Measurements from ENCODE around the gene APMAP. TPM values are rescaled to one million over a fixed set of nuclear protein-coding genes. Genes with fewer than 3 reads are reported as not detected.

Gene APMAP
- total and polyA plus RNA-seq, 5 experiments from 2014 or later, result 46.0 to 234 (median 74.5) TPM

- no peaks in the 10 kb centered on the region for H3K27me3 Mint-ChIP-seq
- no peak overlapping the region for H3K4me3 Mint-ChIP-seq
- H3K36me3 Mint-ChIP-seq, result peaks cover 0 to 32% (median 22%) of the 10 kb centered on the region in 3 donors
- no peak for DNase-seq
- H3K4me1 Mint-ChIP-seq, result peaks cover 31 to 61% (median 53%) of the 10 kb centered on the region in 4 donors
- peak overlapping the region in 1 of 10 donors; percentile 52 for H3K27ac Mint-ChIP-seq
- H3K9me3 Mint-ChIP-seq, result no peaks in the 10 kb centered on the region
- POLR2A ChIA-PET, result interaction anchor here (1.9 kb wide), 1 partner anchor 24 kb away, joined by 9 read pairs; the partner anchor contains the start of gene ACSS1
- no peak for ATAC-seq
These were observed 40.8 kb upstream of the APMAP start for GRCh38 chr20:25033265-25033923.

DNA sequence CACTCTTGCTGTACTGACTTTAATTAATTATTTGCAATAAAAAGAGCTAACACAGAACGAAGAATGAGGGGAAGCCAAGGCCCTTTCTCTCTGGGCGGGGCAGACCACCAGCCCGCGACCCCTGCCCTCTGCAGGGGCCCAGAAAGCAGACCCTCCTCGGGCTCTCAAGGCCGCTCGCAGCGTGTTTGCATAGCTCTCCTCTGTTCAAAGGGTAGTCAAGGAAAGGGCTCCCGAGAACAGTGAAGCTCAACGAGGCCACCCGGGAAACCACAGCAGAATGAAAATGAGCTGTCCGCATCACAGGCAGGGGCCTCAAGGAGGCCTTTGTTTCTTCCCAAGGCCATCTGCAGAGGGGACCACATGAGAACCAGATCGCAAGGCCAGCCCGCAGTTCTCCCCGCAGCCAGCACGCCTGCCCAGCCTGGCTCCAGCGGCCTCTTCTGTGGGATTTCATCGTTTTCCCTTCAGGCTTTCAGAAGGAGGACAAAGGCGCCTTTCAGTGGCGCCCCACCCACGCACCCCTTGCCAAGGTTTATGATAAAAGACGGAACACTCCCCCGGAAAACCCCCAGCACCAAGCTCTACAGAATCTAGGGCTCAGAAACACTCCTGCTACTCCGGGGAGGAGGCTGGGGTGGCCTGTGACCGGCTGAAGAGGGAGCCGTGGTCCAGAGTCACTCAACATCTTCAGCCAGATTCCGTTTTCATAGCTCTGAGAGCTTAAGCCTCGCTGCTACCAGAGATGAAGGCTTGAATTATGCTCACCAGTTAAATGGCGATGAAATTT is 40.1 kb upstream of the APMAP start:
- POLR2A ChIA-PET, result interaction anchor here (1.9 kb wide), 1 partner anchor 25 kb away, joined by 9 read pairs; the partner anchor contains the start of gene ACSS1
- H3K27me3 Mint-ChIP-seq, result no peaks in the 10 kb centered on the region
- no peak overlapping the region for H3K27ac Mint-ChIP-seq
- H3K36me3 Mint-ChIP-seq, result peaks cover 0 to 37% (median 22%) of the 10 kb centered on the region in 3 donors
- no peaks in the 10 kb centered on the region for H3K9me3 Mint-ChIP-seq
- no peak for ATAC-seq
- DNase-seq, result no peak
- no peak overlapping the region for H3K4me3 Mint-ChIP-seq
- H3K4me1 Mint-ChIP-seq, result peaks cover 26 to 54% (median 48%) of the 10 kb centered on the region in 4 donors

- POLR2A ChIA-PET, result no interaction called here
- Mint-ChIP-seq H3K4me1 (peaks cover 27 to 54% (median 47%) of the 10 kb centered on the region in 4 donors), H3K4me3 (no peak overlapping the region), H3K9me3 (no peaks in the 10 kb centered on the region), H3K27ac (no peak overlapping the region), H3K36me3 (peaks cover 0 to 42% (median 28%) of the 10 kb centered on the region in 3 donors), H3K27me3 (no peaks in the 10 kb centered on the region)
- ATAC-seq, result no peak
- no peak for DNase-seq
These were observed 39.5 kb upstream of the APMAP start for GRCh38 chr20:25032065-25032477.

DNA sequence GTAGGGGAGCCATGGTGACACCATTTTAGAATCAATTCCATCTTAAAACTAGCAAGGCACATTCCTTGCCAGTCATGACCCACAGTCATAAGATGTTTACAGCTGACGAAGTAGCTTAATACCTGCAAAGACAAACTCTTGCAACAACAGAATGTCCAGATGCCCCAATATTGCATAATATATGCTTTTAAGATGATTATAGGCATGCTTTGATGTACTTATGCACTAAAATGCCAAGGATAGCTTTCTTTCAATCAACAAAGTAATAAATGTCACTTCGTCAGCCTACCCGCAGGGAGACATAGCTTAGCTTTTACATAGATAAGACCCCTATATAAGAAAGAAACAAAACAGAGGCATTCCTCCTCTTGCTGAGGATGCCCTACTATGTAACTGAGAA is 38.7 kb upstream of the APMAP start:
- H3K4me1 Mint-ChIP-seq, result peaks cover 22 to 48% (median 46%) of the 10 kb centered on the region in 4 donors
- DNase-seq, result no peak
- peaks cover 0 to 44% (median 29%) of the 10 kb centered on the region in 3 donors for H3K36me3 Mint-ChIP-seq
- no peak overlapping the region for H3K27ac Mint-ChIP-seq
- no peaks in the 10 kb centered on the region for H3K27me3 Mint-ChIP-seq
- no peak for ATAC-seq
- POLR2A ChIA-PET, result no interaction called here
- no peak overlapping the region for H3K4me3 Mint-ChIP-seq
- no peaks in the 10 kb centered on the region for H3K9me3 Mint-ChIP-seq

GRCh38 chr20:25030649-25031207 is 38.2 kb upstream of the APMAP start:
- Mint-ChIP-seq H3K27me3 (no peaks in the 10 kb centered on the region), H3K36me3 (peaks cover 0 to 45% (median 29%) of the 10 kb centered on the region in 3 donors), H3K4me3 (no peak overlapping the region), H3K9me3 (no peaks in the 10 kb centered on the region), H3K27ac (peak overlapping the region in 1 of 10 donors; percentile 44), H3K4me1 (peaks cover 19 to 44% (median 43%) of the 10 kb centered on the region in 4 donors)
- ATAC-seq (no peak), DNase-seq (no peak)
- POLR2A ChIA-PET, result no interaction called here

DNA sequence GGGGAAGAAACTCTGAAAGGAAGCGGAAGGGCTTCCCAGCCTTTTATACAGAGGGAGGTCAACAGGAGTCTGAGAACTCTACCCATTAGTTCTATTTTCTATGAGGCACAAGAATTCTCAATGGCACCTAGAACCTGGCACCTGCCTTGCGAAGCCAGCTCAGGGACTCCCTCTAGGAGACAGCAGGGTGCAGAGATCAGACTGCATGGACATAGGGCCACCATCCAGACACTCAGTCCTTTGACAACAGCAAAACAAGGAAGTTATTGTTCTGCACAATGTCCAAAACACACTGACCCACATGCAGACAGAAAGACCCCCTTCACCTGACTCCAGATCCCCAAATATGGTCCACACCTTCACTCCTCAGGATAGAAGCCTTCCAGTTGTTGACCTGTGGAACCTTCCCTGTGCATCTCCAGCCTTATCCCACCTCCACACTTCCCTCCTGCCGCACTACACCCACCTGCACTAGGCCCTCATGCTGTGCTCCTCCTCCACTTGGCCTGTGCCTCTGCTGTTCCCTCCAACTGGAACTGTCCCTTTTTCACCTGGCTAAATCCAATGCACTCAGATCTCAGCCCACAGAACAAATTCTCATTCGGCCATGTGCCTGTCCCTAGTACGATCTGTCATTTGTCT is 37.6 kb upstream of the APMAP start:
- no peak for DNase-seq
- no peak for ATAC-seq
- Mint-ChIP-seq H3K9me3 (no peaks in the 10 kb centered on the region), H3K27ac (peak overlapping the region in 3 of 10 donors; percentile 10 to 44 (median 30)), H3K4me1 (peaks cover 18 to 40% (median 38%) of the 10 kb centered on the region in 4 donors), H3K4me3 (no peak overlapping the region), H3K27me3 (no peaks in the 10 kb centered on the region), H3K36me3 (peaks cover 0 to 45% (median 29%) of the 10 kb centered on the region in 3 donors)
- POLR2A ChIA-PET, result no interaction called here

DNA sequence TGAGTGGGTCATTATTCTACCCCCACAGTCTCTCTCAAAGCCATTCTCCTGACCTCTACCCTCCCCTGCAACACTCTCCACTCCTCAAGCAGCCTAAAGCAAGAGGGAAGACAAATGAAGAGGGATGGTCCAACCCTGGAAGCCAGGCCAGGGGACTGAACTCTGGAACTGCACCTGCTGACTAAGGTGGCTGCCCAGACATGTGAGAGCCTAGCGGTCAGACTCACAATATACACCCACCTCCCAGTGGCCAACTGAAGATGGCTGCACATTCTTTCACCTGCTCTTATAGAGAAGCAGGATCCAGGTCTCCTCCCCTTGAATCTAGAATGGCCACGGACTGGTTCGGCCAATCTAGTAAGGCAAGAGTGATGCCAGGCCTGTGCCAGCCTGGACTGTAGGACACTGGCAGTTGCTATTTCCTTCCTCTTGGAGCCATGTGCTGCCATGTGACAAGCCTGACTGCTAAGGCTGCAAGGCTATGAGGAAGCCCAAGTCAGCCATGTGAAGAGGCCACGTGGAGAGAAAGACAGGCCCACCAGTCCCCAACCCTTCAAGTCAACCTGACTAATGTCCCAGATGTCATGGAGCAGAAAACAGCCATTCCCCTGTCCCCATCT is 33.5 kb upstream of the APMAP start:
- H3K27ac Mint-ChIP-seq, result peak overlapping the region in 1 of 10 donors; percentile 27
- no peak for ATAC-seq
- H3K4me3 Mint-ChIP-seq, result no peak overlapping the region
- no peaks in the 10 kb centered on the region for H3K9me3 Mint-ChIP-seq
- peaks cover 0 to 60% (median 31%) of the 10 kb centered on the region in 3 donors for H3K36me3 Mint-ChIP-seq
- no peak for DNase-seq
- peaks cover 23 to 43% (median 30%) of the 10 kb centered on the region in 4 donors for H3K4me1 Mint-ChIP-seq
- POLR2A ChIA-PET, result no interaction called here
- no peaks in the 10 kb centered on the region for H3K27me3 Mint-ChIP-seq

GRCh38 chr20:25025091-25025861 is 32.7 kb upstream of the APMAP start:
- no peak for ATAC-seq
- no peak for DNase-seq
- peaks cover 0 to 63% (median 32%) of the 10 kb centered on the region in 3 donors for H3K36me3 Mint-ChIP-seq
- H3K27ac Mint-ChIP-seq, result peak overlapping the region in 3 of 10 donors; percentile 43 to 46 (median 44)
- H3K9me3 Mint-ChIP-seq, result no peaks in the 10 kb centered on the region
- H3K27me3 Mint-ChIP-seq, result no peaks in the 10 kb centered on the region
- POLR2A ChIA-PET, result no interaction called here
- peaks cover 18 to 40% (median 26%) of the 10 kb centered on the region in 4 donors for H3K4me1 Mint-ChIP-seq
- H3K4me3 Mint-ChIP-seq, result no peak overlapping the region

GRCh38 chr20:25024171-25024570 is 31.6 kb upstream of the APMAP start:
- peaks cover 8 to 35% (median 22%) of the 10 kb centered on the region in 4 donors for H3K4me1 Mint-ChIP-seq
- H3K27me3 Mint-ChIP-seq, result no peaks in the 10 kb centered on the region
- H3K9me3 Mint-ChIP-seq, result no peaks in the 10 kb centered on the region
- DNase-seq (no peak), ATAC-seq (no peak)
- H3K27ac Mint-ChIP-seq, result peak overlapping the region in 4 of 10 donors; percentile 15 to 60 (median 49)
- POLR2A ChIA-PET, result interaction anchor here (0.9 kb wide), 1 partner anchor 33 kb away, joined by 3 read pairs; no protein-coding TSS in a partner anchor
- peaks cover 0 to 61% (median 25%) of the 10 kb centered on the region in 3 donors for H3K36me3 Mint-ChIP-seq
- H3K4me3 Mint-ChIP-seq, result no peak overlapping the region

DNA sequence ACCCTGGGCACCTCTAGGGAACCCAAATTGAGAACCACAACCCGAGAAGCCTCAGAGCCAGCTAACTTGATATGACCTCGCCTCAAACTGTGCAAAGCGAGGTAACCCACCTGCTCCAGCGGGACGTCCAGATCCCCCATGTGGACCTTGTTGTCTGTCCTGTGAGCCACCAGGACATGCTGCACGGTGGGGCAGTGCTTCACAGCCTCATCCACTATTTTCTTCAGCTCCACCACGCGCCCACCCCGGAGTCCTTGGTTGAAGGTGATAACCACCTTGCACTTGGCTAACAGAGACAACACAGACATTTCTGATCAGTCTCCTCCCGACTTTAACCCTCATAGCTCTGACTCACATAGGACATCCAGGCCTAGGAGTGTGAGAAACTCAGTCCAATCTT is 30.8 kb upstream of the APMAP start:
- peaks cover 0 to 60% (median 21%) of the 10 kb centered on the region in 3 donors for H3K36me3 Mint-ChIP-seq
- POLR2A ChIA-PET, result interaction anchor here (0.9 kb wide), 1 partner anchor 34 kb away, joined by 3 read pairs; no protein-coding TSS in a partner anchor
- ATAC-seq (no peak), DNase-seq (no peak)
- no peaks in the 10 kb centered on the region for H3K27me3 Mint-ChIP-seq
- H3K27ac Mint-ChIP-seq, result peak overlapping the region in 6 of 10 donors; percentile 10 to 60 (median 38)
- no peaks in the 10 kb centered on the region for H3K9me3 Mint-ChIP-seq
- no peak overlapping the region for H3K4me3 Mint-ChIP-seq
- peaks cover 8 to 35% (median 21%) of the 10 kb centered on the region in 4 donors for H3K4me1 Mint-ChIP-seq

DNA sequence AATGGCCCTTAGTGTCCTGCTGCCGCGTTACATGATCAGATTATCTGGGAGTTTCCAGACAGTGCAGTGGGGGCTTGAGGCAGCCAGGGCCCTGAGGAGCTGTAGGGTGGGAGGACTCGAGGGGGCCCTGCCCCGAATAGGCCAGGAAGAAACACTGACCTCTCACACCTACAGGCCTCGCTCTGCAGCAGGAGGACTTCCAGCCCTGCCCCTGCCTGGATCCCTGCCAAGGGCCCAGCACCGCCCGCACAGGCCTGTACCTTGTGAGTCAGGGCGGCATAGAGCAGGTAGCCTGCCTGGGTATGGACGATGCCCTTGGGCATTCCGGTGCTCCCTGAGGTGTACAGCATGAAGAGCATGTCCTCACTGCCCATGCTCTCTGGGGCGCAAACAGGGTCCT is 30.1 kb upstream of the APMAP start:
- Mint-ChIP-seq H3K9me3 (no peaks in the 10 kb centered on the region), H3K27ac (peak overlapping the region in 1 of 10 donors; percentile 17), H3K4me1 (peaks cover 8 to 35% (median 20%) of the 10 kb centered on the region in 4 donors), H3K4me3 (no peak overlapping the region), H3K27me3 (no peaks in the 10 kb centered on the region), H3K36me3 (peaks cover 0 to 62% (median 21%) of the 10 kb centered on the region in 3 donors)
- POLR2A ChIA-PET, result no interaction called here
- ATAC-seq (no peak), DNase-seq (no peak)
